ENCODE data around the gene ZCCHC14.

Gene ZCCHC14

GRCh38 chr16:87420026-87421002, 72.5 kb downstream of the ZCCHC14 start:
- Histone ChIP-seq H3K4me1 (ENCODE audit: insufficient read depth, low read length) (no peaks in the 10 kb centered on the region), H3K9ac (ENCODE audit: low read depth, low read length) (no peak overlapping the region), H3K9me3 (ENCODE audit: control insufficient read depth, insufficient read depth, low read length) (no peaks in the 10 kb centered on the region), H3K36me3 (ENCODE audit: insufficient read depth, low read length) (no peaks in the 10 kb centered on the region; the same call in 1 of the 2 replicates)

GRCh38 chr16:87418644-87419043, 74.2 kb downstream of the ZCCHC14 start:
- Histone ChIP-seq H3K36me3 (ENCODE audit: insufficient read depth, low read length) (no peaks in the 10 kb centered on the region; the same call in 1 of the 2 replicates), H3K9me3 (ENCODE audit: control insufficient read depth, insufficient read depth, low read length) (no peaks in the 10 kb centered on the region), H3K4me1 (ENCODE audit: insufficient read depth, low read length) (no peaks in the 10 kb centered on the region), H3K9ac (ENCODE audit: low read depth, low read length) (no peak overlapping the region)

- H3K9me3 ChIP-seq (ENCODE audit: control insufficient read depth, insufficient read depth, low read length) = no peaks in the 10 kb centered on the region
- H3K36me3 ChIP-seq (ENCODE audit: insufficient read depth, low read length) = no peaks in the 10 kb centered on the region; the same call in 1 of the 2 replicates
- no peaks in the 10 kb centered on the region for H3K4me1 ChIP-seq (ENCODE audit: insufficient read depth, low read length)
- H3K9ac ChIP-seq (ENCODE audit: low read depth, low read length) = no peak overlapping the region
These were observed 74.6 kb downstream of the ZCCHC14 start for GRCh38 chr16:87418216-87418615.

- Histone ChIP-seq H3K4me1 (ENCODE audit: insufficient read depth, low read length) (no peaks in the 10 kb centered on the region), H3K36me3 (ENCODE audit: insufficient read depth, low read length) (no peaks in the 10 kb centered on the region), H3K9ac (ENCODE audit: low read depth, low read length) (no peak overlapping the region), H3K9me3 (ENCODE audit: control insufficient read depth, insufficient read depth, low read length) (no peaks in the 10 kb centered on the region)
These were observed 75.3 kb downstream of the ZCCHC14 start for GRCh38 chr16:87417528-87417910.

GRCh38 chr16:87416826-87417527, 75.8 kb downstream of the ZCCHC14 start:
- no peak overlapping the region for H3K9ac ChIP-seq (ENCODE audit: low read depth, low read length)
- H3K36me3 ChIP-seq (ENCODE audit: insufficient read depth, low read length) = no peaks in the 10 kb centered on the region; the same call in 1 of the 2 replicates
- H3K9me3 ChIP-seq (ENCODE audit: control insufficient read depth, insufficient read depth, low read length) = no peaks in the 10 kb centered on the region
- no peaks in the 10 kb centered on the region for H3K4me1 ChIP-seq (ENCODE audit: insufficient read depth, low read length)

GRCh38 chr16:87415441-87415840, 77.4 kb downstream of the ZCCHC14 start:
- H3K36me3 ChIP-seq (ENCODE audit: insufficient read depth, low read length) = no peaks in the 10 kb centered on the region; the same call in 1 of the 2 replicates
- H3K9ac ChIP-seq (ENCODE audit: low read depth, low read length) = no peak overlapping the region
- no peaks in the 10 kb centered on the region for H3K9me3 ChIP-seq (ENCODE audit: control insufficient read depth, insufficient read depth, low read length)
- no peaks in the 10 kb centered on the region for H3K4me1 ChIP-seq (ENCODE audit: insufficient read depth, low read length)

GRCh38 chr16:87414251-87414680, 78.6 kb downstream of the ZCCHC14 start:
- H3K36me3 ChIP-seq (ENCODE audit: insufficient read depth, low read length) = no peaks in the 10 kb centered on the region; the same call in 1 of the 2 replicates
- no peaks in the 10 kb centered on the region for H3K9me3 ChIP-seq (ENCODE audit: control insufficient read depth, insufficient read depth, low read length)
- no peak overlapping the region for H3K9ac ChIP-seq (ENCODE audit: low read depth, low read length)
- no peaks in the 10 kb centered on the region for H3K4me1 ChIP-seq (ENCODE audit: insufficient read depth, low read length)

GRCh38 chr16:87412996-87413421, 79.8 kb downstream of the ZCCHC14 start:
- Histone ChIP-seq H3K9me3 (ENCODE audit: control insufficient read depth, insufficient read depth, low read length) (no peaks in the 10 kb centered on the region), H3K36me3 (ENCODE audit: insufficient read depth, low read length) (no peaks in the 10 kb centered on the region; the same call in 1 of the 2 replicates), H3K4me1 (ENCODE audit: insufficient read depth, low read length) (no peaks in the 10 kb centered on the region), H3K9ac (ENCODE audit: low read depth, low read length) (no peak overlapping the region)

GRCh38 chr16:87412371-87412995, 80.3 kb downstream of the ZCCHC14 start:
- Histone ChIP-seq H3K4me1 (ENCODE audit: insufficient read depth, low read length) (no peaks in the 10 kb centered on the region), H3K9me3 (ENCODE audit: control insufficient read depth, insufficient read depth, low read length) (no peaks in the 10 kb centered on the region), H3K9ac (ENCODE audit: low read depth, low read length) (no peak overlapping the region), H3K36me3 (ENCODE audit: insufficient read depth, low read length) (peaks cover 5% of the 10 kb centered on the region)

- Histone ChIP-seq H3K9me3 (ENCODE audit: control insufficient read depth, insufficient read depth, low read length) (no peaks in the 10 kb centered on the region), H3K9ac (ENCODE audit: low read depth, low read length) (no peak overlapping the region), H3K4me1 (ENCODE audit: insufficient read depth, low read length) (no peaks in the 10 kb centered on the region), H3K36me3 (ENCODE audit: insufficient read depth, low read length) (peaks cover 11% of the 10 kb centered on the region)
These were observed 81.2 kb downstream of the ZCCHC14 start for GRCh38 chr16:87411375-87412271.

GRCh38 chr16:87410968-87411367, 81.9 kb downstream of the ZCCHC14 start:
- H3K36me3 ChIP-seq (ENCODE audit: insufficient read depth, low read length) = peaks cover 14% of the 10 kb centered on the region
- H3K9ac ChIP-seq (ENCODE audit: low read depth, low read length) = no peak overlapping the region

GRCh38 chr16:87410530-87410929, 82.3 kb downstream of the ZCCHC14 start:
- H3K9ac ChIP-seq (ENCODE audit: low read depth, low read length) = no peak overlapping the region
- no peaks in the 10 kb centered on the region for H3K4me1 ChIP-seq (ENCODE audit: insufficient read depth, low read length)
- no peaks in the 10 kb centered on the region for H3K9me3 ChIP-seq (ENCODE audit: control insufficient read depth, insufficient read depth, low read length)
- H3K36me3 ChIP-seq (ENCODE audit: insufficient read depth, low read length) = peaks cover 14% of the 10 kb centered on the region

More at GRCh38 chr16:87410968-87411367, 81.9 kb downstream of the ZCCHC14 start:
- Histone ChIP-seq H3K4me1 (ENCODE audit: insufficient read depth, low read length) (no peaks in the 10 kb centered on the region), H3K9me3 (ENCODE audit: control insufficient read depth, insufficient read depth, low read length) (no peaks in the 10 kb centered on the region)

- no peaks in the 10 kb centered on the region for H3K9me3 ChIP-seq (ENCODE audit: control insufficient read depth, insufficient read depth, low read length)
- H3K4me1 ChIP-seq (ENCODE audit: insufficient read depth, low read length) = no peaks in the 10 kb centered on the region
- peaks cover 14% of the 10 kb centered on the region for H3K36me3 ChIP-seq (ENCODE audit: insufficient read depth, low read length)
- no peak overlapping the region for H3K9ac ChIP-seq (ENCODE audit: low read depth, low read length)
These were observed 83.0 kb downstream of the ZCCHC14 start for GRCh38 chr16:87409781-87410180.
